ENCODE results near the gene TGFA. TPM values are rescaled to one million over a fixed set of nuclear protein-coding genes. Genes with fewer than 3 reads are reported as not detected.

The TGFA gene
- total RNA-seq, 4 donors from 2014 or later = 15.8 to 75.8 (median 52.0) TPM

GRCh38 chr2:70474256-70474848 lies 79.3 kb downstream of the TGFA start:
- no peaks in the 10 kb centered on the region for H3K36me3 ChIP-seq
- 67 to 88% methylated on average over 1 of the region's 1 CpG for WGBS, 2 donors
- H3K27me3 ChIP-seq = no peaks in the 10 kb centered on the region
- DNase-seq = no peak
- peaks cover 0 to 6% (median 0%) of the 10 kb centered on the region in 3 donors for H3K4me1 ChIP-seq
- no peak for TF ChIP-seq POLR2A (IDR thresholded peaks at IDR 0.05)
- TF ChIP-seq, protein P1, sequence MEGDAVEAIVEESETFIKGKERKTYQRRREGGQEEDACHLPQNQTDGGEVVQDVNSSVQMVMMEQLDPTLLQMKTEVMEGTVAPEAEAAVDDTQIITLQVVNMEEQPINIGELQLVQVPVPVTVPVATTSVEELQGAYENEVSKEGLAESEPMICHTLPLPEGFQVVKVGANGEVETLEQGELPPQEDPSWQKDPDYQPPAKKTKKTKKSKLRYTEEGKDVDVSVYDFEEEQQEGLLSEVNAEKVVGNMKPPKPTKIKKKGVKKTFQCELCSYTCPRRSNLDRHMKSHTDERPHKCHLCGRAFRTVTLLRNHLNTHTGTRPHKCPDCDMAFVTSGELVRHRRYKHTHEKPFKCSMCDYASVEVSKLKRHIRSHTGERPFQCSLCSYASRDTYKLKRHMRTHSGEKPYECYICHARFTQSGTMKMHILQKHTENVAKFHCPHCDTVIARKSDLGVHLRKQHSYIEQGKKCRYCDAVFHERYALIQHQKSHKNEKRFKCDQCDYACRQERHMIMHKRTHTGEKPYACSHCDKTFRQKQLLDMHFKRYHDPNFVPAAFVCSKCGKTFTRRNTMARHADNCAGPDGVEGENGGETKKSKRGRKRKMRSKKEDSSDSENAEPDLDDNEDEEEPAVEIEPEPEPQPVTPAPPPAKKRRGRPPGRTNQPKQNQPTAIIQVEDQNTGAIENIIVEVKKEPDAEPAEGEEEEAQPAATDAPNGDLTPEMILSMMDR (IDR thresholded peaks at IDR 0.05) = no peak
- intact Hi-C loops (cut with DNase I) = no loop called here
- no peak overlapping the region for H3K27ac ChIP-seq
- no peaks in the 10 kb centered on the region for H3K9me3 ChIP-seq
- no peak overlapping the region for H3K4me3 ChIP-seq

DNA sequence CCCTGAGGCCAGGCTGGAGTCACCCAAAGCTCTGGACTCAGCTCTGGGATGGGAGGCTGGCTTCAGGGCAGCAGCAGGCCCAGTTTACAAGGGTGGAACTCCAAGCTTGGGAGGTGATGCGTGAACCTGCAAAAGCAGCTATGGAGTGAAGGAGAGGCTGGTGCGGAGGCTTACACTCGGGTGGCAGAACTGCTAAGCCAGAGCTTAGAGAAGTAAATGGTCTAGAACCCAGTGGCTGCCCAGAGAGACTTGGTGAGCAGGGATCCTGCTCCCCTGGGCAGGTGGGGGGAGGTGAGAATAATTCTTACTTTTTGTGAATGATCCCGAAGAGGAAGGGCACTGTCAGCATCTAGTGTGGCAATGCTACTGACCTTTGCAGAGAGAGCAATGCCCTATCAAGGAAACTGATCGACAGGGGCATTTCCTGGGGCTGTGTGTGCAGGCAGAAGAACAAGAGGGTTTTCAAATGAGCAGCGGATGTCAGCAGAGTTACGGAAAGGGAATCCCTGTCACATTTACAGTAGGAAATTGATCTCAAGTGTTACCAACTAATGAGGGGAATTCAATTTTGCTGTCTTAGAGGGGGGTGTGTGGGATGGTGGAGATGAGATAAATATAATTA lies 80.4 kb downstream of the TGFA start:
- 61 to 64% methylated on average over 5 to 7 of the region's 7 CpGs for WGBS, 2 donors
- intact Hi-C loops (cut with DNase I) = no loop called here
- no peak for DNase-seq

DNA sequence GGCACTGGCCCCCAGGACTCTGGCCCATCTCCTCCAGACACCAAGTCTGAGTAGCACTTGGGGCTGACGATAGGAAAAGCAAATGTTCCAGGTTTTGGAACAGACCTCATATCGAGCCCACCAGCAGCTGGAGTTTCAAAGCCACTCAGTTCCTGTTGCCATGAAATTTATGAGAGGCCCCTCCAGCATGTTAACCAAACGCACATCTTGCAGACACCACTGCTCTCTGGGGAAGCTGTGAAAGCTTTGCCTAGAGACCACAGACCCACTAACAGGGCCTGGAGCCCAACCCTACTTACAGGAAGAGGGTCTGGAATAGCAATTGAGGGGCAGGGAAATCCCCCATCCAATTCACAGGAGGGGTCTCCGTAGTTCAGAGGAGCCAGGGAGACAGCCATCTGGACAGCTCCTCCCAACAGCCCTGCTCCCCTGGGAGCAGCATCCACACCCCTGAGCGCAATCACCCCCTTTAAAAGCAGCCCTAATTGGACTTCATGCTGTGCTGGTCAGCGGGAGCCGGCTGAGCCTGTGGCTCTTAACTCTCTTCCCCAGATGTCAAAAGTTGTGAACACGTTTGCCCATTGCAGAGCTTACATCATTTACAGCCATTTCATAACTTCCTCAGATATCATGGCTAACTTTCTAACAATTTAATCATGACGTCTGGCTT lies 81.3 kb downstream of the TGFA start:
- intact Hi-C loops (cut with DNase I) = no loop called here
- H3K4me3 ChIP-seq = no peak overlapping the region
- H3K9me3 ChIP-seq = no peaks in the 10 kb centered on the region
- H3K36me3 ChIP-seq = no peaks in the 10 kb centered on the region
- no peaks in the 10 kb centered on the region for H3K27me3 ChIP-seq
- DNase-seq = no peak
- peaks cover 0 to 6% (median 0%) of the 10 kb centered on the region in 3 donors for H3K4me1 ChIP-seq
- TF ChIP-seq, protein P1 (IDR thresholded peaks at IDR 0.05) = no peak
- no peak for TF ChIP-seq POLR2A (IDR thresholded peaks at IDR 0.05)
- 55 to 63% methylated on average over 8 of the region's 9 CpGs for WGBS, 2 donors
- no peak overlapping the region for H3K27ac ChIP-seq

More for the DNA sequence above, 80.4 kb downstream of the TGFA start:
- TF ChIP-seq, protein P1 (IDR thresholded peaks at IDR 0.05) = no peak
- no peak for TF ChIP-seq POLR2A (IDR thresholded peaks at IDR 0.05)
- H3K27me3 ChIP-seq = no peaks in the 10 kb centered on the region
- H3K4me3 ChIP-seq = no peak overlapping the region
- peak overlapping the region in 1 of 4 donors; percentile 13 for H3K27ac ChIP-seq
- H3K4me1 ChIP-seq = peaks cover 0 to 6% (median 0%) of the 10 kb centered on the region in 3 donors
- no peaks in the 10 kb centered on the region for H3K36me3 ChIP-seq
- H3K9me3 ChIP-seq = no peaks in the 10 kb centered on the region

DNA sequence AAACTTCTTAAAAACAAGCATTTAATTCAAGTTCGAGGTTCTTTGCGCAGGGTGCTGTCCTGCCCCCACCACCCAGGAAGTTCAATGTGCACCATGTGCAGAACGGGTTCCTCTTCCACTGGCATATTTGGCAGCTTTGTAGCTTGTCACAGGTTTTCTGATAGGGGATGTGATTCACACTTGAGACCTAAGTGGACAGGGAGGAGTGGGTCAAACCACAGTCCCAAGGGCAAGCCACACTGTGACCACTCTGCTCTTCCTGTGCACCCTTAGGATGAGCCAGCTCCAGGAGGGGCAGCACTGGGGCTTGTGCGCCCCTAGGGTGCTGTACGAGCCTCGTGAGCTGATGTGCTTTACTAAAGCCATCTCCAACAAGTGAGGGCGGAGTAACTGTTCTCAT lies 82.5 kb downstream of the TGFA start:
- no peak for DNase-seq
- Histone ChIP-seq H3K4me3 (no peak overlapping the region), H3K27me3 (no peaks in the 10 kb centered on the region), H3K27ac (no peak overlapping the region), H3K9me3 (no peaks in the 10 kb centered on the region), H3K36me3 (no peaks in the 10 kb centered on the region), H3K4me1 (peaks cover 0 to under 1% (median 0%) of the 10 kb centered on the region in 3 donors)
- TF ChIP-seq POLR2A (IDR thresholded peaks at IDR 0.05) = no peak
- TF ChIP-seq, protein P1 (IDR thresholded peaks at IDR 0.05) = no peak
- intact Hi-C loops (cut with DNase I) = no loop called here
- WGBS, 2 donors = 61 to 70% methylated on average over 3 of the region's 7 CpGs

GRCh38 chr2:70469961-70470360 lies 83.7 kb downstream of the TGFA start:
- Histone ChIP-seq H3K9me3 (no peaks in the 10 kb centered on the region), H3K4me1 (no peaks in the 10 kb centered on the region), H3K36me3 (no peaks in the 10 kb centered on the region), H3K27me3 (no peaks in the 10 kb centered on the region), H3K4me3 (no peak overlapping the region), H3K27ac (no peak overlapping the region)
- 66 to 71% methylated on average over 7 of the region's 7 CpGs for WGBS, 2 donors
- no peak for DNase-seq
- TF ChIP-seq, protein P1 (IDR thresholded peaks at IDR 0.05) = no peak
- no peak for TF ChIP-seq POLR2A (IDR thresholded peaks at IDR 0.05)
- intact Hi-C loops (cut with DNase I) = no loop called here
